Thymus (tissue), 11 donors: ENCODE results near the gene FAM229B. TPM values are rescaled to one million over a fixed set of nuclear protein-coding genes. Genes with fewer than 3 reads are reported as not detected.

Experiments used
- DNase-seq, 9 donors: peaks; one replicate each; pipeline ENCODE4 v3.0.0-alpha.2; 2013; ENCODE audit warnings: low spot score in 9 of 9, low read depth in 6 of 9, missing footprints in 1 of 9
- H3K27ac ChIP-seq, 2 donors: one replicate each; pipeline ENCODE4 v1.5.1; 2013; ENCODE audit warnings: control low read depth in 1 of 2, low read depth in 1 of 2, low read length in 1 of 2, mild to moderate bottlenecking in 1 of 2, moderate library complexity in 1 of 2
- H3K27me3 ChIP-seq, 2 donors: one replicate each; pipeline ENCODE4 v1.5.1; 2013; ENCODE audit warnings: low read length in 1 of 2; ENCODE audit not compliant: control insufficient read depth in 2 of 2, insufficient read depth in 1 of 2
- H3K36me3 ChIP-seq, 2 donors: one replicate each; pipeline ENCODE4 v1.5.1; 2013; ENCODE audit warnings: low read length in 1 of 2, mild to moderate bottlenecking in 1 of 2, moderate library complexity in 1 of 2; ENCODE audit not compliant: control insufficient read depth in 2 of 2, insufficient read depth in 2 of 2
- H3K4me1 ChIP-seq, 2 donors: one replicate each; pipeline ENCODE4 v1.5.1; 2013; ENCODE audit warnings: low read length in 2 of 2; ENCODE audit not compliant: control insufficient read depth in 2 of 2, insufficient read depth in 2 of 2
- H3K4me3 ChIP-seq, 2 donors: one replicate each; pipeline ENCODE4 v1.5.1; 2013; ENCODE audit warnings: low read length in 2 of 2, control low read depth in 1 of 2, mild to moderate bottlenecking in 1 of 2
- H3K9me3 ChIP-seq, 2 donors: one replicate each; pipeline ENCODE4 v1.5.1; 2013; ENCODE audit warnings: low read length in 1 of 2, mild to moderate bottlenecking in 1 of 2; ENCODE audit not compliant: control insufficient read depth in 2 of 2, insufficient read depth in 1 of 2
- WGBS: extraction: QIAGEN DNeasy Blood & Tissue Kit; methylation state at CpG from one replicate; pipeline ENCODE4 v1.1.7; 2013; 5-methylcytosine and 5-hydroxymethylcytosine counted together
- polyA plus RNA-seq: library from polyadenylated mRNA; stranded (reverse); fragments of 200-250 nt; gene quantifications from one replicate; pipeline ENCODE4 v1.2.3, GENCODE V29; 2013
- total RNA-seq: library from RNA; stranded (reverse); fragments of 120-200 nt; gene quantifications from one replicate; pipeline ENCODE4 v1.2.4, GENCODE V29; 2013
- donor health status: healthy.

The FAM229B gene
- total and polyA plus RNA-seq, 2 donors, result 17.9 to 20.4 TPM

GRCh38 chr6:112054555-112055190, 32.7 kb upstream of the FAM229B start:
- WGBS, result 97% methylated on average over 10 of the region's 10 CpGs
- no peaks in the 10 kb centered on the region for H3K4me1 ChIP-seq
- H3K4me3 ChIP-seq, result no peak overlapping the region
- no peak for DNase-seq
- H3K27me3 ChIP-seq, result no peaks in the 10 kb centered on the region
- H3K9me3 ChIP-seq, result no peaks in the 10 kb centered on the region
- H3K27ac ChIP-seq, result no peak overlapping the region
- H3K36me3 ChIP-seq, result no peaks in the 10 kb centered on the region

- Histone ChIP-seq H3K4me3 (no peak overlapping the region), H3K27ac (no peak overlapping the region), H3K9me3 (no peaks in the 10 kb centered on the region), H3K4me1 (no peaks in the 10 kb centered on the region), H3K36me3 (no peaks in the 10 kb centered on the region), H3K27me3 (no peaks in the 10 kb centered on the region)
- WGBS, result 38% methylated on average over 4 of the region's 4 CpGs
- no peak for DNase-seq
Observed at GRCh38 chr6:112058243-112059032, 29.0 kb upstream of the FAM229B start.

DNA sequence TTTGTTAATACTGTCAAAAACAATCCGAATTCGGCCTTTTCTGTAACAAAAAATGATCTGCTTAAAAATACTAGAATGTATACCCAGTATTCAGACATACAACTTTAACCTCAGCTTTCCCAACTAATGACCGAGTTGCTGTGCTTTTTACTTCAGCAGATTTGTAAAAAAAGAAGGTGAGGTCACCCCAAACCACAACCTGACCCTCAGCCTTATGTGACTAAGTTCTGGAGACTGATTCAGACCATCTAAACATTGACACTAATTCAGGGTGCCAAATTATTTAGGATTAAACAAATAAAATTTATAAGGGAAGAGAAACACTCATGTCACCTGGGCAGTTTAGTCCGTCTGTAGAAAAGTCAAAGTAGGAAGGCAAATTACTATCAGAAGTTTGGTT, 25.8 kb upstream of the FAM229B start:
- no peak for DNase-seq
- H3K4me1 ChIP-seq, result no peaks in the 10 kb centered on the region
- WGBS, result 96% methylated on average over 4 of the region's 4 CpGs

DNA sequence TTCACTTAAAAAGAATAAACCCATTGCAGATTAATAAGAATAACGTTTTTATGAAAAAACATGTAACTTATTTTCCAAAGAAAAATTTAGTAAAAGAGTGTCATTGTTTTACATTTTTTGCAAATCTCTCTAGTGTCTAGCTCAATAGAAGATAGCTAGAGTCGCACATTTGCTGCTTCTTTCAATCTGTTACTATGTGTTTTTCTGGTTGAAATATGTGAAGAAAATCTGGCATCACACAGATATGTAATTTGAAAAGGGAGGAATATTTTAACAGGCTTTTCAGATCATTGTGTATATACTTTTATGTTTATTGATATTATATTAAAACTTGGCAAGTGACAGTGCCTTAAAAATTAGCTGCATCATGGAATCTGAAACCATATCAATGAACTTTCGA, 24.4 kb upstream of the FAM229B start:
- Histone ChIP-seq H3K4me1 (no peaks in the 10 kb centered on the region), H3K9me3 (no peaks in the 10 kb centered on the region), H3K27ac (no peak overlapping the region), H3K4me3 (no peak overlapping the region), H3K36me3 (no peaks in the 10 kb centered on the region), H3K27me3 (no peaks in the 10 kb centered on the region)
- DNase-seq, result no peak
- whole genome bisulfite sequencing, result 94% methylated on average over 3 of the region's 3 CpGs

More for the DNA sequence above, 25.8 kb upstream of the FAM229B start:
- Histone ChIP-seq H3K27ac (no peak overlapping the region), H3K4me3 (no peak overlapping the region), H3K9me3 (no peaks in the 10 kb centered on the region), H3K27me3 (no peaks in the 10 kb centered on the region), H3K36me3 (no peaks in the 10 kb centered on the region)

DNA sequence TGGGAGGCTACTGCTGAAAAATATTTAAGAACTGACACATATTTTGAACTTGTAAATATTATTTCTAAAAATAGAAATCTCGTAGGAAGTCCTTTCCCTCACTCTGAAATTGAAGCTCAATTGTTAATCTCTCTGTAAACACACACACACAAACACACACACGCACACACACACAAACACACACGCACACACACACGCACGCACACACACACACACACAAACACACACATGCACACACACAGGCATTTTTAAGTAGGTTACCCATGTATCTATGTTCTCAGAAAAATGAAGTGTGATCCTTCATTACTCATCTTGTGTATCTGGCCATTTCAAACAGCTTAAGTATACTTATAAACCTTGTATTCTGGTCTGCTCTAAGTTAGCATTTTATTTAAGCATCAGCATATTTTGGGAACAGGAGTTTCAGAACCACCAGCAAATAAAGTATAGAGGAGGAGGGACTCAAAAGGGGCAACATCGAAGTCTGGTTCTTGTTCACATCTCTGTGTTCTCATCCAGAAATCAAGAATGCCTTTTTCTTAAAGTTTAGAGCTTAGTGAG, 21.9 kb upstream of the FAM229B start:
- H3K27me3 ChIP-seq, result no peaks in the 10 kb centered on the region
- H3K27ac ChIP-seq, result no peak overlapping the region
- no peak for DNase-seq
- H3K4me3 ChIP-seq, result no peak overlapping the region
- no peaks in the 10 kb centered on the region for H3K4me1 ChIP-seq
- H3K36me3 ChIP-seq, result no peaks in the 10 kb centered on the region
- 95% methylated on average over 6 of the region's 6 CpGs for WGBS
- H3K9me3 ChIP-seq, result no peaks in the 10 kb centered on the region

- Histone ChIP-seq H3K4me1 (no peaks in the 10 kb centered on the region), H3K36me3 (peaks cover 0 to 3% of the 10 kb centered on the region in 2 donors), H3K27me3 (no peaks in the 10 kb centered on the region), H3K4me3 (no peak overlapping the region), H3K27ac (no peak overlapping the region), H3K9me3 (no peaks in the 10 kb centered on the region)
- no peak for DNase-seq
- WGBS, result 71% methylated on average over 3 of the region's 3 CpGs
Observed at GRCh38 chr6:112066606-112067005, 20.8 kb upstream of the FAM229B start.

GRCh38 chr6:112081569-112081968, 5.8 kb upstream of the FAM229B start:
- WGBS, result over 99% methylated on average over 4 of the region's 4 CpGs
- no peaks in the 10 kb centered on the region for H3K27me3 ChIP-seq
- H3K4me1 ChIP-seq, result no peaks in the 10 kb centered on the region
- no peak overlapping the region for H3K4me3 ChIP-seq
- no peak overlapping the region for H3K27ac ChIP-seq
- peaks cover 0 to 18% of the 10 kb centered on the region in 2 donors for H3K36me3 ChIP-seq
- DNase-seq, result no peak
- no peaks in the 10 kb centered on the region for H3K9me3 ChIP-seq

- peaks cover 0 to 3% of the 10 kb centered on the region in 2 donors for H3K4me1 ChIP-seq
- no peaks in the 10 kb centered on the region for H3K27me3 ChIP-seq
- no peak for DNase-seq
- no peak overlapping the region for H3K4me3 ChIP-seq
- H3K36me3 ChIP-seq, result peaks cover 0 to 10% of the 10 kb centered on the region in 2 donors
- 95% methylated on average over 8 of the region's 8 CpGs for WGBS
- H3K27ac ChIP-seq, result no peak overlapping the region
- H3K9me3 ChIP-seq, result no peaks in the 10 kb centered on the region
Observed at GRCh38 chr6:112085286-112086065, 1.9 kb upstream of the FAM229B start.
